ENCODE data around the gene GABRG3. TPM values are rescaled to one million over a fixed set of nuclear protein-coding genes. Genes with fewer than 3 reads are reported as not detected.

GABRG3 gene
- total and polyA plus RNA-seq, 7 donors, result under 0.01 to 0.28 (median 0.05) TPM; not detected in 3

- intact Hi-C loops (cut with DNase I), result no loop called here
- H3K27me3 ChIP-seq, result no peaks in the 10 kb centered on the region
- TF ChIP-seq CTCF (IDR thresholded peaks at IDR 0.05) (no peak), POLR2AphosphoS5 (IDR thresholded peaks at IDR 0.05) (no peak)
- no peak for DNase-seq
- no peaks in the 10 kb centered on the region for H3K36me3 ChIP-seq
- 59 to 62% methylated on average over 10 of the region's 10 CpGs for WGBS, 2 donors
- H3K27ac ChIP-seq, result no peak overlapping the region
- no peaks in the 10 kb centered on the region for H3K9me3 ChIP-seq
- H3K4me3 ChIP-seq, result no peak overlapping the region
- no peaks in the 10 kb centered on the region for H3K4me1 ChIP-seq
These were observed 267.9 kb downstream of the GABRG3 start for GRCh38 chr15:27238707-27239423.

- peaks cover 0 to under 1% (median 0%) of the 10 kb centered on the region in 4 donors for H3K9me3 ChIP-seq
- H3K36me3 ChIP-seq, result no peaks in the 10 kb centered on the region
- intact Hi-C loops (cut with DNase I), result no loop called here
- H3K4me3 ChIP-seq, result no peak overlapping the region
- TF ChIP-seq CTCF (IDR thresholded peaks at IDR 0.05) (no peak), EP300 (IDR thresholded peaks at IDR 0.05) (no peak), POLR2AphosphoS5 (IDR thresholded peaks at IDR 0.05) (no peak), POLR2A (IDR thresholded peaks at IDR 0.05) (no peak)
- H3K27ac ChIP-seq, result no peak overlapping the region
- DNase-seq, result no peak
- H3K27me3 ChIP-seq, result no peaks in the 10 kb centered on the region
- WGBS, 2 donors, result 62 to 78% methylated on average over 2 of the region's 2 CpGs
- no peaks in the 10 kb centered on the region for H3K4me1 ChIP-seq
These were observed 271.0 kb downstream of the GABRG3 start for GRCh38 chr15:27241943-27242342.

GRCh38 chr15:27244047-27244446 lies 273.1 kb downstream of the GABRG3 start:
- Histone ChIP-seq H3K36me3 (no peaks in the 10 kb centered on the region), H3K4me1 (no peaks in the 10 kb centered on the region), H3K27me3 (no peaks in the 10 kb centered on the region), H3K27ac (no peak overlapping the region), H3K9me3 (peaks cover 0 to 6% (median 0%) of the 10 kb centered on the region in 4 donors), H3K4me3 (no peak overlapping the region)
- intact Hi-C loops (cut with DNase I), result no loop called here
- no peak for TF ChIP-seq EP300 (IDR thresholded peaks at IDR 0.05)
- no peak for TF ChIP-seq POLR2AphosphoS5 (IDR thresholded peaks at IDR 0.05)
- no peak for TF ChIP-seq POLR2A (IDR thresholded peaks at IDR 0.05)
- no peak for TF ChIP-seq CTCF (IDR thresholded peaks at IDR 0.05)
- DNase-seq, result no peak
- WGBS, 2 donors, result 85% methylated on average over 3 of the region's 3 CpGs

GRCh38 chr15:27248251-27248650 lies 277.3 kb downstream of the GABRG3 start:
- H3K36me3 ChIP-seq, result no peaks in the 10 kb centered on the region
- DNase-seq, result no peak
- no peak overlapping the region for H3K27ac ChIP-seq
- no peak for TF ChIP-seq EP300 (IDR thresholded peaks at IDR 0.05)
- no peak overlapping the region for H3K4me3 ChIP-seq
- no peaks in the 10 kb centered on the region for H3K27me3 ChIP-seq
- H3K4me1 ChIP-seq, result no peaks in the 10 kb centered on the region
- intact Hi-C loops (cut with DNase I), result no loop called here
- H3K9me3 ChIP-seq, result peaks cover 0 to 11% (median 0%) of the 10 kb centered on the region in 4 donors
- 85 to 91% methylated on average over 3 of the region's 3 CpGs for WGBS, 2 donors

- H3K4me1 ChIP-seq, result no peaks in the 10 kb centered on the region
- H3K27me3 ChIP-seq, result no peaks in the 10 kb centered on the region
- no peak for DNase-seq
- no peaks in the 10 kb centered on the region for H3K36me3 ChIP-seq
- no peak overlapping the region for H3K4me3 ChIP-seq
- no peak overlapping the region for H3K27ac ChIP-seq
- 92 to 94% methylated on average over 23 of the region's 23 CpGs for WGBS, 2 donors
- TF ChIP-seq POLR2A (IDR thresholded peaks at IDR 0.05) (no peak), CTCF (IDR thresholded peaks at IDR 0.05) (no peak), EP300 (IDR thresholded peaks at IDR 0.05) (no peak), POLR2AphosphoS5 (IDR thresholded peaks at IDR 0.05) (no peak)
- peaks cover 0 to 11% (median 0%) of the 10 kb centered on the region in 4 donors for H3K9me3 ChIP-seq
- intact Hi-C loops (cut with DNase I), result no loop called here
These were observed 278.2 kb downstream of the GABRG3 start for GRCh38 chr15:27249046-27249759.
